ACC112 (cell line): Measurements from ENCODE around the gene TIMELESS.
A peak's percentile ranks its signal among the peaks of the same experiment; 100 is the strongest.
"Not testable (repeated sequence)": the region's sequence is repeated elsewhere in the genome, so short reads cannot be mapped to it uniquely, and the experiment has no call there.

ENCODE experiments used
- H2AFZ ChIP-seq: fragments of 200-600 bp; sonication (generic); one replicate; pipeline ENCODE4 v1.6.0; 2017; ENCODE audit warnings: antibody characterized with exemption, low read length; ENCODE audit not compliant: unreplicated experiment
- H3K27ac ChIP-seq: fragments of 200-600 bp; sonication (generic); 2 replicates; pipeline ENCODE4 v1.5.1; 2014; ENCODE audit warnings: low read depth, mild to moderate bottlenecking, antibody characterized with exemption, low read length, moderate library complexity
- H3K27me3 ChIP-seq: fragments of 200-600 bp; sonication (generic); 2 replicates; pipeline ENCODE4 v1.6.1; 2014; ENCODE audit warnings: mild to moderate bottlenecking, antibody characterized with exemption, low read length, moderate library complexity, mixed read lengths; ENCODE audit not compliant: insufficient read depth
- H3K36me3 ChIP-seq: fragments of 200-600 bp; sonication (generic); 2 replicates; pipeline ENCODE4 v1.6.1; 2016; ENCODE audit warnings: mild to moderate bottlenecking, antibody characterized with exemption, low read length, moderate library complexity, mixed read lengths; ENCODE audit not compliant: insufficient read depth
- H3K4me1 ChIP-seq: fragments of 200-600 bp; sonication (generic); one replicate; pipeline ENCODE4 v1.6.1; 2016; ENCODE audit warnings: low read length, mixed read lengths; ENCODE audit not compliant: insufficient read depth, unreplicated experiment, control insufficient read depth
- H3K4me3 ChIP-seq: fragments of 200-600 bp; sonication (generic); 2 replicates; pipeline ENCODE4 v1.5.1; 2014; ENCODE audit warnings: mild to moderate bottlenecking, low read depth, low read length
- H3K79me2 ChIP-seq: fragments of 200-600 bp; sonication (generic); one replicate; pipeline ENCODE4 v1.6.0; 2016; ENCODE audit warnings: low read length; ENCODE audit not compliant: control insufficient read depth, unreplicated experiment, insufficient read depth

TIMELESS gene

DNA sequence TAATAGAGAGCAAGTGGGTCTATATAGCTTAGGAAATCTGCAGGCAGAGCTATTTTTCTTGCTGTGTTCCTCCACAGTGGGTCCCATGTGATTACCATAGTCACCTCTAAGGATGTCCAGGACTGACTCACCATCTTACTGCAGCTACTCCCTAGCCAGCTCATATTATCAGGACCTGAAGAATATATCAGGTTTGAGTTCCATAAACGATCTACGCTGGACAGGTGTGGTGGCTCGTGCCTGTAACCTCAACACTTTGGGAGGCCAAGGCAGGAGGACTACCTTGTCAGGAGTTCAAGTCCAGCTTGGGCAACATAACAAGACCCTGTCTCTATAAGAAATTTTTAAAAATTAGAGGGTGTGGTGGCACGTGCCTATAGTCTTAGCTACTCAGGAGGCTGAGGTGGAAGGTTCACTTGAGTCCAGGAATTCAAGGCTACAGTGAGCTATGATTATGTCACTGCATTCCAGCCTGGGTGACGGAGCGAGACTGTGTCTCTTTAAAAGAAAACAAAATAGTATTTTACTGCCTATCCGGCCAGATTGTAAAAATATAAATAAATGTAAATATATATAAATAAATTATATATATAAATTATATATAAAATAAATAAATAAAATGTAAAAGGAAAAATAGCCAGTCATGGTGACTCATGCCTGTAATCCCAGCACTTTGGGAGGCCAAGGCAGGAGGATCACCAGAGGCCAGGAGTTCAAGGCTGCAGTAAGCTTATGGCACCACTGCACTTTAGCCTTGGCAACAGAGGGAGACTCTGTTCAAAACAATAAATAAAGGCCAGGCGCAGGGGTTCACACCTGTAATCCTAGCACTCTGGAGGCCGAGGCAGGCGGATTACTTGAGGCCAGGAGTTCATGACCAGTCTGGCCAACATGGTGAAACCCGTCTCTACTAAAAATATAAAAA is 12.3 kb upstream of the TIMELESS start:
- Histone ChIP-seq H3K27me3 (no peaks in the 10 kb centered on the region), H3K4me1 (peaks cover 9% of the 10 kb centered on the region), H3K36me3 (no peaks in the 10 kb centered on the region), H3K4me3 (no peak overlapping the region), H2AFZ (no peak overlapping the region), H3K79me2 (no peaks in the 10 kb centered on the region), H3K27ac (peak overlapping the region; percentile 35; the same call in 1 of the 2 replicates)

DNA sequence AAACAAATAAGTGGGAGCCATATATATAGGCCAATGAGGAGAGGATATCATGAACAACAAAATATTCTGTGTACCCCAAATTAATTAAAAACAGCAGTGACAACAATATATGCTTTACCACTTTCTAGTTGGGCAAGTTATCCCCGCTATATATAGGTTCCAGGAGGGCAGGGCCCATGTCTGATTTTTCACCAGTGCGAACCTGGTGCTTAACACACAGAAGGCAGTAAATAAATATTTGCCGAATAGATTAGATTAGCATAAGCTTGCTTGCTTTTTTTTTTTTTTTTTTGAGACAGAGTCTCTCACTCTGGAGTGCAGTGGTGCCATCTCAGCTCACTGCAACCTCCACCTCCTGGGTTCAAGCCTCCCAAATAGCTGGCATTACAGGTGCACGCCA is 8.6 kb upstream of the TIMELESS start:
- H3K27ac ChIP-seq, result no peak overlapping the region
- no peaks in the 10 kb centered on the region for H3K79me2 ChIP-seq
- no peak overlapping the region for H2AFZ ChIP-seq
- no peaks in the 10 kb centered on the region for H3K27me3 ChIP-seq
- H3K4me3 ChIP-seq, result no peak overlapping the region
- no peaks in the 10 kb centered on the region for H3K36me3 ChIP-seq
- peaks cover 9% of the 10 kb centered on the region for H3K4me1 ChIP-seq

GRCh38 chr12:56454557-56454956 is 5.3 kb upstream of the TIMELESS start, which contains the start of gene MIP:
TSS of gene MIP (minus strand) at chr12:56454657. CDS start at chr12:56454613, 44 bp downstream.
- H3K36me3 ChIP-seq, result no peaks in the 10 kb centered on the region
- no peak within 1 kb of the TSS for H2AFZ ChIP-seq
- no peaks in the 10 kb centered on the region for H3K79me2 ChIP-seq
- no peaks in the 10 kb centered on the region for H3K4me1 ChIP-seq
- no peak within 1 kb of the TSS for H3K27ac ChIP-seq
- no peak within 1 kb of the TSS for H3K4me3 ChIP-seq
- no peaks in the 10 kb centered on the region for H3K27me3 ChIP-seq

DNA sequence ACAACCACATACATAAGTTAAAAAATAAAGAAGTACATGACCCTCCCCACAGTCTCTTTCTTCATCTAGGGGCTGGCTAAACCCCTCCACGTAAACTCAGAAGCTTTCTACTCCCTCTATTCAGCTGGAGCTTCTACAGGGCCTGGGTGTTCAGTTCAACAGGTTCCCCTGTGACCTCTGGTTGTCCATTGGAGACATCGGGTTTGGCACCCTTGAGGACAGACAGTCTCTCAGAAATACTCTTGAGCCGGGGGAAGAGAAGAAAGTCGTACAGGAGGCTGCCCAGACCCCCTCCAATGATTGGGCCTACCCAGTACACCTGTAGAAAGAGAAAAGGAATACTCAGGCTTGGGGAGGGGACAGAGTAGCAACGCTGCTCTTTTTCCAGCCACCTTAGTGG is 1.9 kb upstream of the TIMELESS start:
- H3K36me3 ChIP-seq, result no peaks in the 10 kb centered on the region
- peaks cover 11% of the 10 kb centered on the region for H3K79me2 ChIP-seq
- H3K4me1 ChIP-seq, result no peaks in the 10 kb centered on the region
- H3K27me3 ChIP-seq, result no peaks in the 10 kb centered on the region
- H3K4me3 ChIP-seq, result no peak overlapping the region
- no peak overlapping the region for H2AFZ ChIP-seq
- no peak overlapping the region for H3K27ac ChIP-seq

- Histone ChIP-seq H3K27ac (no peak overlapping the region), H3K4me3 (no peak overlapping the region), H2AFZ (peak overlapping the region; percentile 4), H3K27me3 (no peaks in the 10 kb centered on the region), H3K36me3 (no peaks in the 10 kb centered on the region), H3K4me1 (no peaks in the 10 kb centered on the region), H3K79me2 (peaks cover 11% of the 10 kb centered on the region)
Observed at GRCh38 chr12:56450241-56450640, 1.0 kb upstream of the TIMELESS start.

- H3K4me3 ChIP-seq, result peak overlapping the region; percentile 83
- peaks cover 14% of the 10 kb centered on the region for H3K79me2 ChIP-seq
- peak overlapping the region; percentile 89 for H2AFZ ChIP-seq
- no peaks in the 10 kb centered on the region for H3K36me3 ChIP-seq
- H3K27me3 ChIP-seq, result no peaks in the 10 kb centered on the region
- peak overlapping the region; percentile 88 for H3K27ac ChIP-seq
- no peaks in the 10 kb centered on the region for H3K4me1 ChIP-seq
Observed at GRCh38 chr12:56449622-56449984, 377 bp upstream of the TIMELESS start.

GRCh38 chr12:56443208-56443607 is 6.0 kb downstream of the TIMELESS start:
- not testable (repeated sequence) for H2AFZ ChIP-seq, H3K27ac ChIP-seq, H3K4me1 ChIP-seq, H3K27me3 ChIP-seq, H3K36me3 ChIP-seq, H3K4me3 ChIP-seq
- H3K79me2 ChIP-seq, result peaks cover 47% of the 10 kb centered on the region

- H3K79me2 ChIP-seq, result peaks cover 46% of the 10 kb centered on the region
- H3K4me3 ChIP-seq, result no peak overlapping the region
- peaks cover 3% of the 10 kb centered on the region; the same call in 1 of the 2 replicates for H3K36me3 ChIP-seq
- H2AFZ ChIP-seq, result no peak overlapping the region
- no peaks in the 10 kb centered on the region for H3K27me3 ChIP-seq
- H3K27ac ChIP-seq, result no peak overlapping the region
- H3K4me1 ChIP-seq, result no peaks in the 10 kb centered on the region
Observed at GRCh38 chr12:56437430-56438176, 11.6 kb downstream of the TIMELESS start.

- Histone ChIP-seq H3K36me3 (peaks cover 6% of the 10 kb centered on the region; the same call in 1 of the 2 replicates), H3K79me2 (peaks cover 32% of the 10 kb centered on the region), H3K4me1 (peaks cover 5% of the 10 kb centered on the region), H3K4me3 (no peak overlapping the region), H2AFZ (no peak overlapping the region), H3K27me3 (no peaks in the 10 kb centered on the region), H3K27ac (no peak overlapping the region)
Observed at GRCh38 chr12:56434828-56435227, 14.4 kb downstream of the TIMELESS start.

- Histone ChIP-seq H3K4me1 (peaks cover 5% of the 10 kb centered on the region), H3K27ac (peak overlapping the region; percentile 61), H3K4me3 (no peak overlapping the region), H2AFZ (no peak overlapping the region), H3K36me3 (peaks cover 15% of the 10 kb centered on the region; the same call in 1 of the 2 replicates), H3K79me2 (peaks cover 10% of the 10 kb centered on the region), H3K27me3 (no peaks in the 10 kb centered on the region)
Observed at GRCh38 chr12:56431850-56432249, 17.4 kb downstream of the TIMELESS start.
